Gastroesophageal sphincter (tissue), 4 donors: ENCODE results near the gene ZCCHC14. TPM values are rescaled to one million over a fixed set of nuclear protein-coding genes. Genes with fewer than 3 reads are reported as not detected.

ENCODE experiments used
- ATAC-seq: fragments of 150-250 bp; one replicate; pipeline ENCODE4 v1.9.1; 2016; ENCODE audit warnings: mild to moderate bottlenecking, moderate library complexity
- H3K27ac ChIP-seq, 4 donors: fragments of 200-600 bp; sonication (generic) in 3 of 4; 1 replicate in 3 of 4; 2 replicates in 1 of 4; pipeline ENCODE4 v1.5.1; 2016 to 2019
- H3K27me3 ChIP-seq: fragments of 200-600 bp; sonication (generic); one replicate; pipeline ENCODE4 v1.5.1; 2019
- H3K36me3 ChIP-seq, 2 donors: fragments of 200-600 bp; sonication (generic); one replicate each; pipeline ENCODE4 v1.5.1; 2019; ENCODE audit warnings: control low read depth in 1 of 2
- H3K4me1 ChIP-seq, 3 donors: fragments of 200-600 bp; sonication (generic); 1 replicate in 2 of 3; 2 replicates in 1 of 3; pipeline ENCODE4 v1.5.1; 2016 to 2019; ENCODE audit warnings: control low read depth in 2 of 3
- H3K4me3 ChIP-seq, 2 donors: fragments of 200-600 bp; sonication (generic); one replicate each; pipeline ENCODE4 v1.5.1; 2019; ENCODE audit warnings: mild to moderate bottlenecking in 1 of 2, moderate library complexity in 1 of 2
- H3K9me3 ChIP-seq, 3 donors: fragments of 200-600 bp; sonication (generic); one replicate each; pipeline ENCODE4 v1.5.1; 2017 to 2019; ENCODE audit warnings: control low read depth in 2 of 3
- CTCF ChIP-seq, 4 experiments: fragments of 200-600 bp in 2 of 4; fragments of 450-650 bp in 2 of 4; sonication (generic) in 1 of 4; IDR thresholded peaks; one replicate each; pipeline ENCODE4 v1.5.1; 2017 to 2019; ENCODE audit warnings: antibody characterized with exemption in 4 of 4, mild to moderate bottlenecking in 2 of 4, moderate library complexity in 2 of 4
- EP300 ChIP-seq: sonication (generic); formaldehyde crosslinking; IDR thresholded peaks from one replicate; pipeline ENCODE4 v1.6.1; 2017; ENCODE audit warnings: antibody characterized with exemption, mild to moderate bottlenecking
- POLR2A ChIP-seq, 2 donors: fragments of 450-650 bp; IDR thresholded peaks; one replicate each; pipeline ENCODE4 v1.6.1; 2017; ENCODE audit warnings: antibody characterized with exemption in 2 of 2, mild to moderate bottlenecking in 2 of 2, moderate library complexity in 1 of 2
- POLR2AphosphoS5 ChIP-seq: sonication (generic); formaldehyde crosslinking; IDR thresholded peaks from one replicate; pipeline ENCODE4 v1.6.1; 2017; ENCODE audit warnings: antibody characterized with exemption
- WGBS, 2 donors: methylation state at CpG; one replicate each; pipeline ENCODE4 v1.1.5; 2018; ENCODE audit warnings: low coverage in 1 of 2; 5-methylcytosine and 5-hydroxymethylcytosine counted together
- total RNA-seq, 4 donors: library from RNA; depleted of rRNA; stranded (reverse); fragments of >200 nt; gene quantifications; one replicate each; pipeline ENCODE4 v1.1.0, GENCODE V29; 2016

ZCCHC14 gene
- total RNA-seq, 4 donors from 2014 or later, result 15.5 to 24.9 (median 19.9) TPM

- H3K36me3 ChIP-seq, result no peaks in the 10 kb centered on the region
- H3K9me3 ChIP-seq, result peaks cover 0 to 1% (median 0%) of the 10 kb centered on the region in 3 donors
- TF ChIP-seq POLR2AphosphoS5 (no peak), CTCF (IDR thresholded peaks at IDR 0.05) (no peak), POLR2A (IDR thresholded peaks at IDR 0.05) (no peak)
- H3K4me1 ChIP-seq, result peaks cover 0 to 33% (median 0%) of the 10 kb centered on the region in 3 donors
- peaks cover 31% of the 10 kb centered on the region for H3K27me3 ChIP-seq
- ATAC-seq, result no peak
- peak overlapping the region in 3 of 4 donors; percentile 38 to 65 (median 54) for H3K27ac ChIP-seq
- H3K4me3 ChIP-seq, result peak overlapping the region in 1 of 2 donors; percentile 28
- whole genome bisulfite sequencing, 2 donors, result 69 to 70% methylated on average over 4 to 5 of the region's 20 CpGs
Observed at GRCh38 chr16:87540072-87540896, 47.5 kb upstream of the ZCCHC14 start.

GRCh38 chr16:87539113-87539512, 46.3 kb upstream of the ZCCHC14 start:
- 80 to 89% methylated on average over 11 of the region's 11 CpGs for WGBS, 2 donors
- H3K36me3 ChIP-seq, result no peaks in the 10 kb centered on the region
- TF ChIP-seq POLR2AphosphoS5 (no peak), EP300 (no peak), CTCF (IDR thresholded peaks at IDR 0.05) (no peak), POLR2A (IDR thresholded peaks at IDR 0.05) (no peak)
- peaks cover 0 to 33% (median 0%) of the 10 kb centered on the region in 3 donors for H3K4me1 ChIP-seq
- H3K27me3 ChIP-seq, result peaks cover 24% of the 10 kb centered on the region
- no peak overlapping the region for H3K4me3 ChIP-seq
- ATAC-seq, result no peak
- peaks cover 0 to 12% (median 0%) of the 10 kb centered on the region in 3 donors for H3K9me3 ChIP-seq
- H3K27ac ChIP-seq, result no peak overlapping the region

GRCh38 chr16:87538594-87538993, 45.8 kb upstream of the ZCCHC14 start:
- Histone ChIP-seq H3K36me3 (no peaks in the 10 kb centered on the region), H3K9me3 (peaks cover 0 to 15% (median 0%) of the 10 kb centered on the region in 3 donors), H3K4me1 (peaks cover 0 to 30% (median 0%) of the 10 kb centered on the region in 3 donors), H3K27ac (peak overlapping the region in 1 of 4 donors; percentile 11), H3K27me3 (peaks cover 24% of the 10 kb centered on the region), H3K4me3 (no peak overlapping the region)
- ATAC-seq, result no peak
- TF ChIP-seq POLR2A (IDR thresholded peaks at IDR 0.05), result no peak
- WGBS, 2 donors, result 59 to 72% methylated on average over 5 to 11 of the region's 11 CpGs

DNA sequence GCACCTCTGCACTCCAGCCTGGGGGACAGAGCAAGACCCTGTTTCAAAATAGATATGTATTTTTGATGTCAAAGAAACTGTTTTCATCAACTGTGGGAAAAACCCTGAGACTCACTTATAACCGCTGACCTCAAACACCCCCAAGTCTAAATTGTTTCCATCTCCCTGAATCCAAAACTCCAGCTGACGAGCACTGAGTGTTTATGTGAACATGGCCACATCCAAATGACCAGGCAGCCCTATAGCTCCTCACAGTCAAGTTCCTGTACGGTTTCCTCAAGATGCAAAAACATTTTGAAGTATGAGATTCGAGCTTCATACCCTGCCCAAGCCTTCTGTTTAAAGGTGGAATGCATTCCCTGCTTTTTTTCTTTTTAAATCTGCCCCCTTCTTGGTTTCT, 45.3 kb upstream of the ZCCHC14 start:
- no peak for TF ChIP-seq EP300
- no peak for TF ChIP-seq POLR2AphosphoS5
- TF ChIP-seq CTCF (IDR thresholded peaks at IDR 0.05), result no peak
- no peak for TF ChIP-seq POLR2A (IDR thresholded peaks at IDR 0.05)
- Histone ChIP-seq H3K9me3 (peaks cover 0 to 19% (median 0%) of the 10 kb centered on the region in 3 donors), H3K27me3 (peaks cover 24% of the 10 kb centered on the region), H3K4me1 (peaks cover 0 to 26% (median 0%) of the 10 kb centered on the region in 3 donors), H3K36me3 (no peaks in the 10 kb centered on the region), H3K4me3 (no peak overlapping the region), H3K27ac (no peak overlapping the region)
- ATAC-seq, result no peak
- 41 to 67% methylated on average over 2 to 4 of the region's 4 CpGs for WGBS, 2 donors

GRCh38 chr16:87536795-87537142, 43.9 kb upstream of the ZCCHC14 start:
- ATAC-seq, result no peak
- no peak overlapping the region for H3K4me3 ChIP-seq
- 51 to 78% methylated on average over 4 to 10 of the region's 10 CpGs for WGBS, 2 donors
- H3K9me3 ChIP-seq, result peaks cover 0 to 33% (median 0%) of the 10 kb centered on the region in 3 donors
- TF ChIP-seq POLR2A (IDR thresholded peaks at IDR 0.05), result no peak
- TF ChIP-seq POLR2AphosphoS5, result no peak
- no peak for TF ChIP-seq CTCF (IDR thresholded peaks at IDR 0.05)
- no peak for TF ChIP-seq EP300
- no peaks in the 10 kb centered on the region for H3K36me3 ChIP-seq
- H3K27me3 ChIP-seq, result peaks cover 24% of the 10 kb centered on the region
- H3K4me1 ChIP-seq, result peaks cover 0 to 18% (median 0%) of the 10 kb centered on the region in 3 donors
- no peak overlapping the region for H3K27ac ChIP-seq
